ENCODE data around the gene LITAFD. TPM values are rescaled to one million over a fixed set of nuclear protein-coding genes. Genes with fewer than 3 reads are reported as not detected.
"Not testable (repeated sequence)": the region's sequence is repeated elsewhere in the genome, so short reads cannot be mapped to it uniquely, and the experiment has no call there.

The LITAFD gene
- total and polyA plus RNA-seq, 2 experiments from 2014 or later = not detected

GRCh38 chr16:8869212-8869987 is 12.8 kb upstream of the LITAFD start:
- Histone ChIP-seq H4K20me1 (replicated peaks; ENCODE audit: insufficient read depth) (peaks cover 25% of the 10 kb centered on the region), H3K4me3 (peak overlapping the region; percentile 66), H3K4me2 (peak overlapping the region; percentile 88), H3K9me2 (ENCODE audit: insufficient read depth) (no peaks in the 10 kb centered on the region), H3K79me2 (replicated peaks; ENCODE audit: insufficient read depth) (peaks cover 42% of the 10 kb centered on the region), H3K27ac (ENCODE audit: low read depth) (peak overlapping the region; percentile 89; the same call in 1 of the 2 replicates), H3K4me1 (ENCODE audit: insufficient read depth) (peaks cover 26% of the 10 kb centered on the region), H3F3A (replicated peaks; ENCODE audit: low read depth) (peaks cover 26% of the 10 kb centered on the region), H3K36me3 (ENCODE audit: insufficient read depth) (no peaks in the 10 kb centered on the region), H2AFZ (peak overlapping the region; percentile 91), H3K27me3 (ENCODE audit: insufficient read depth) (no peaks in the 10 kb centered on the region)
- TF ChIP-seq, protein P1, sequence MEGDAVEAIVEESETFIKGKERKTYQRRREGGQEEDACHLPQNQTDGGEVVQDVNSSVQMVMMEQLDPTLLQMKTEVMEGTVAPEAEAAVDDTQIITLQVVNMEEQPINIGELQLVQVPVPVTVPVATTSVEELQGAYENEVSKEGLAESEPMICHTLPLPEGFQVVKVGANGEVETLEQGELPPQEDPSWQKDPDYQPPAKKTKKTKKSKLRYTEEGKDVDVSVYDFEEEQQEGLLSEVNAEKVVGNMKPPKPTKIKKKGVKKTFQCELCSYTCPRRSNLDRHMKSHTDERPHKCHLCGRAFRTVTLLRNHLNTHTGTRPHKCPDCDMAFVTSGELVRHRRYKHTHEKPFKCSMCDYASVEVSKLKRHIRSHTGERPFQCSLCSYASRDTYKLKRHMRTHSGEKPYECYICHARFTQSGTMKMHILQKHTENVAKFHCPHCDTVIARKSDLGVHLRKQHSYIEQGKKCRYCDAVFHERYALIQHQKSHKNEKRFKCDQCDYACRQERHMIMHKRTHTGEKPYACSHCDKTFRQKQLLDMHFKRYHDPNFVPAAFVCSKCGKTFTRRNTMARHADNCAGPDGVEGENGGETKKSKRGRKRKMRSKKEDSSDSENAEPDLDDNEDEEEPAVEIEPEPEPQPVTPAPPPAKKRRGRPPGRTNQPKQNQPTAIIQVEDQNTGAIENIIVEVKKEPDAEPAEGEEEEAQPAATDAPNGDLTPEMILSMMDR (conservative IDR thresholded peaks at IDR 0.05; ENCODE audit: low read depth in 2 of 2) = peak in 1 of 2 experiments; percentile 22; a peak in 1 of 4 replicates
- TF ChIP-seq, protein P2, sequence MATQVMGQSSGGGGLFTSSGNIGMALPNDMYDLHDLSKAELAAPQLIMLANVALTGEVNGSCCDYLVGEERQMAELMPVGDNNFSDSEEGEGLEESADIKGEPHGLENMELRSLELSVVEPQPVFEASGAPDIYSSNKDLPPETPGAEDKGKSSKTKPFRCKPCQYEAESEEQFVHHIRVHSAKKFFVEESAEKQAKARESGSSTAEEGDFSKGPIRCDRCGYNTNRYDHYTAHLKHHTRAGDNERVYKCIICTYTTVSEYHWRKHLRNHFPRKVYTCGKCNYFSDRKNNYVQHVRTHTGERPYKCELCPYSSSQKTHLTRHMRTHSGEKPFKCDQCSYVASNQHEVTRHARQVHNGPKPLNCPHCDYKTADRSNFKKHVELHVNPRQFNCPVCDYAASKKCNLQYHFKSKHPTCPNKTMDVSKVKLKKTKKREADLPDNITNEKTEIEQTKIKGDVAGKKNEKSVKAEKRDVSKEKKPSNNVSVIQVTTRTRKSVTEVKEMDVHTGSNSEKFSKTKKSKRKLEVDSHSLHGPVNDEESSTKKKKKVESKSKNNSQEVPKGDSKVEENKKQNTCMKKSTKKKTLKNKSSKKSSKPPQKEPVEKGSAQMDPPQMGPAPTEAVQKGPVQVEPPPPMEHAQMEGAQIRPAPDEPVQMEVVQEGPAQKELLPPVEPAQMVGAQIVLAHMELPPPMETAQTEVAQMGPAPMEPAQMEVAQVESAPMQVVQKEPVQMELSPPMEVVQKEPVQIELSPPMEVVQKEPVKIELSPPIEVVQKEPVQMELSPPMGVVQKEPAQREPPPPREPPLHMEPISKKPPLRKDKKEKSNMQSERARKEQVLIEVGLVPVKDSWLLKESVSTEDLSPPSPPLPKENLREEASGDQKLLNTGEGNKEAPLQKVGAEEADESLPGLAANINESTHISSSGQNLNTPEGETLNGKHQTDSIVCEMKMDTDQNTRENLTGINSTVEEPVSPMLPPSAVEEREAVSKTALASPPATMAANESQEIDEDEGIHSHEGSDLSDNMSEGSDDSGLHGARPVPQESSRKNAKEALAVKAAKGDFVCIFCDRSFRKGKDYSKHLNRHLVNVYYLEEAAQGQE (IDR thresholded peaks at IDR 0.05; ENCODE audit: unreplicated experiment) = no peak
- TF ChIP-seq POLR2AphosphoS5 (IDR thresholded peaks at IDR 0.05; ENCODE audit: low read depth) (peak; percentile 33; the same call in 1 of the 2 replicates), ZNF331 (CRISPR knock-in tag; IDR thresholded peaks at IDR 0.05; ENCODE audit: low read depth) (no peak)
- peak overlapping the region; percentile 78 for H3K27ac Mint-ChIP-seq
- peak overlapping the region; percentile 84 for H3K4me3 Mint-ChIP-seq
- ATAC-seq (peak; percentile 27), DNase-seq (ENCODE audit: low spot score) (peak; percentile 81)
- H3K27me3 Mint-ChIP-seq (ENCODE audit: insufficient read depth, low read depth, poor library complexity) = peaks cover 34% of the 10 kb centered on the region
- peaks cover 16% of the 10 kb centered on the region for H3K36me3 Mint-ChIP-seq (ENCODE audit: low read depth)
- peaks cover 32% of the 10 kb centered on the region for H3K4me1 Mint-ChIP-seq
- H3K9me3 Mint-ChIP-seq = no peaks in the 10 kb centered on the region; the same call in 2 of the 3 replicates

DNA sequence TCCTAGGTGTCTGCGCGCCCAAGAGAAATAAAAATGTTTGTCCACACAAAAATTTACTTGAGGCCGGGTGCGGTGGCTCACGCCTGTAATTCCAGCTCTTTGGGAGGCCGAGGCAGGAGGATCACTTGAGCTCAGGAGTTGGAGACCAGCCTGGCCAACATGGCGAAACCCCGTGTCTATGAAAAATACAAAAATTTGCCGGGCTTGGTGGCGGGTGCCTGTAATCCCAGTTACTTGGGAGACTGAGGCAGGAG is 12.2 kb upstream of the LITAFD start:
- not testable (repeated sequence) for H3K27ac ChIP-seq (ENCODE audit: low read depth); ATAC-seq; H3K27me3 ChIP-seq (ENCODE audit: insufficient read depth); H3K9me3 Mint-ChIP-seq; H3K9me2 ChIP-seq (ENCODE audit: insufficient read depth); H3K4me3 Mint-ChIP-seq; DNase-seq (ENCODE audit: low spot score); H3K36me3 ChIP-seq (ENCODE audit: insufficient read depth)
- Histone ChIP-seq H3K4me3 (peak overlapping the region; percentile 66; the same call in 1 of the 2 replicates), H4K20me1 (replicated peaks; ENCODE audit: insufficient read depth) (peaks cover 20% of the 10 kb centered on the region), H2AFZ (peak overlapping the region; percentile 91; the same call in 1 of the 2 replicates), H3K4me1 (ENCODE audit: insufficient read depth) (peaks cover 21% of the 10 kb centered on the region), H3F3A (replicated peaks; ENCODE audit: low read depth) (peaks cover 25% of the 10 kb centered on the region), H3K4me2 (peak overlapping the region; percentile 88; the same call in 1 of the 2 replicates), H3K79me2 (replicated peaks; ENCODE audit: insufficient read depth) (peaks cover 36% of the 10 kb centered on the region)
- Mint-ChIP-seq H3K4me1 (peaks cover 28% of the 10 kb centered on the region), H3K36me3 (ENCODE audit: low read depth) (peaks cover 14% of the 10 kb centered on the region), H3K27me3 (ENCODE audit: insufficient read depth, low read depth, poor library complexity) (peaks cover 33% of the 10 kb centered on the region), H3K27ac (peak overlapping the region; percentile 78; the same call in 1 of the 2 replicates)

Data from GM23338 (cell line).